SHP77 (cell line): ENCODE measurements around the gene ENG.
"Not testable (repeated sequence)": the region's sequence is repeated elsewhere in the genome, so short reads cannot be mapped to it uniquely, and the experiment has no call there.

Experiments
- DNase-seq, 2 experiments: peaks; one replicate each; lab custom pipeline; 2025; lab: John Stamatoyannopoulos, UW

Gene ENG

GRCh38 chr9:127854184-127854806, at the start of gene ENG:
Gene ENG (minus strand): TSS chr9:127854658. CDS start chr9:127854355, 303 bp downstream.
- peak; percentile 26 to 55 for DNase-seq

- DNase-seq, result no peak
These were observed 49.4 kb upstream of the ENG start for GRCh38 chr9:127903557-127904475.

GRCh38 chr9:127899128-127899943, 44.9 kb upstream of the ENG start, which contains the start of gene ST6GALNAC6:
Gene ST6GALNAC6 (minus strand): TSS chr9:127899603. CDS start chr9:127897981, 1,622 bp downstream.
- peak; percentile 42 to 59 for DNase-seq

GRCh38 chr9:127898433-127899127, 44.1 kb upstream of the ENG start:
- DNase-seq, result no peak

GRCh38 chr9:127897193-127897692, 42.8 kb upstream of the ENG start:
- DNase-seq, result no peak

- DNase-seq, result no peak
These were observed 42.1 kb upstream of the ENG start for GRCh38 chr9:127896395-127897192.

- no peak for DNase-seq
These were observed 41.4 kb upstream of the ENG start for GRCh38 chr9:127895811-127896210.

GRCh38 chr9:127893392-127893791, 38.9 kb upstream of the ENG start:
- no peak for DNase-seq

GRCh38 chr9:127892831-127893230, 38.4 kb upstream of the ENG start:
- DNase-seq, result no peak

- DNase-seq, result no peak
These were observed 35.6 kb upstream of the ENG start for GRCh38 chr9:127890053-127890452.

GRCh38 chr9:127887792-127888191, 33.3 kb upstream of the ENG start:
- no peak for DNase-seq

GRCh38 chr9:127886401-127886972, 32.0 kb upstream of the ENG start:
- no peak for DNase-seq

GRCh38 chr9:127885508-127886281, 31.2 kb upstream of the ENG start:
- no peak for DNase-seq

GRCh38 chr9:127884976-127885490, 30.6 kb upstream of the ENG start:
- DNase-seq, result no peak

- DNase-seq, result peak; percentile 48 to 65
These were observed 30.0 kb upstream of the ENG start for GRCh38 chr9:127884427-127884911.

GRCh38 chr9:127883959-127884358, 29.5 kb upstream of the ENG start:
- no peak for DNase-seq

- DNase-seq, result not testable (repeated sequence)
These were observed 27.3 kb upstream of the ENG start for GRCh38 chr9:127881715-127882114.

- DNase-seq, result no peak
These were observed 25.7 kb upstream of the ENG start for GRCh38 chr9:127880143-127880542.
